ENCODE results near the gene PLXDC2. TPM values are rescaled to one million over a fixed set of nuclear protein-coding genes. Genes with fewer than 3 reads are reported as not detected.

PLXDC2 gene
- polyA plus RNA-seq, 1 of the 3 experiments (the other 2 are of a cell fraction), result 2.5 TPM

GRCh38 chr10:20156511-20156910 is 340.3 kb downstream of the PLXDC2 start:
- 50% methylated on average over 2 of the region's 2 CpGs for whole genome bisulfite sequencing (ENCODE audit: low lambda C conversion rate)
- Histone ChIP-seq H3K9ac (no peak overlapping the region), H3F3A (replicated peaks; ENCODE audit: insufficient read depth) (no peaks in the 10 kb centered on the region), H3K36me3 (replicated peaks in 1 of 2; ENCODE audit: control insufficient read depth in 1 of 2, insufficient read depth in 2 of 2, low read length in 1 of 2) (no peaks in the 10 kb centered on the region), H3K27ac (ENCODE audit: low read depth in 2 of 2, low read length in 1 of 2) (no peak overlapping the region), H4K20me1 (ENCODE audit: insufficient read depth) (no peaks in the 10 kb centered on the region), H2AFZ (ENCODE audit: low read depth) (no peak overlapping the region), H3K27me3 (ENCODE audit: insufficient read depth) (no peaks in the 10 kb centered on the region), H3K79me2 (ENCODE audit: insufficient read depth) (no peaks in the 10 kb centered on the region), H3K4me2 (no peak overlapping the region), H3K4me3 (ENCODE audit: low read depth in 2 of 2, low read length in 1 of 2) (no peak overlapping the region), H3K9me3 (no peaks in the 10 kb centered on the region), H3K4me1 (ENCODE audit: control insufficient read depth in 1 of 2, insufficient read depth in 2 of 2, low read depth in 1 of 2, low read length in 1 of 2) (no peaks in the 10 kb centered on the region; a peak in 2 of 4 replicates), H3K9me2 (no peaks in the 10 kb centered on the region)
- TF ChIP-seq CHD2 (IDR thresholded peaks at IDR 0.05; ENCODE audit: low read length, partially characterized antibody) (no peak), GATA2 (CRISPR knock-in tag; IDR thresholded peaks at IDR 0.05) (no peak), RCOR1 (IDR thresholded peaks at IDR 0.05; ENCODE audit: low read length) (no peak), SIN3A (IDR thresholded peaks at IDR 0.05; ENCODE audit: borderline replicate concordance, low read depth, low read length) (no peak), EZH2phosphoT487 (IDR thresholded peaks at IDR 0.05; ENCODE audit: borderline replicate concordance, low read depth) (no peak), GABPA (IDR thresholded peaks at IDR 0.05; ENCODE audit: low read depth) (no peak), JUND (IDR thresholded peaks at IDR 0.05) (no peak), CTCF (IDR thresholded peaks at IDR 0.05) (no peak)
- ChIA-PET CTCF (interaction anchor here (1.2 kb wide), 1 partner anchor 10 kb away, joined by 3 read pairs; no protein-coding TSS in a partner anchor), POLR2A (no interaction called here)
- DNase-seq, result no peak

- ChIA-PET POLR2A (no interaction called here), CTCF (interaction anchor here (1.2 kb wide), 1 partner anchor 11 kb away, joined by 3 read pairs; no protein-coding TSS in a partner anchor)
- 79% methylated on average over 1 of the region's 1 CpG for WGBS (ENCODE audit: low lambda C conversion rate)
- Histone ChIP-seq H3K79me2 (ENCODE audit: insufficient read depth) (no peaks in the 10 kb centered on the region), H3K4me1 (ENCODE audit: control insufficient read depth in 1 of 2, insufficient read depth in 2 of 2, low read depth in 1 of 2, low read length in 1 of 2) (no peaks in the 10 kb centered on the region; a peak in 2 of 4 replicates), H3K9ac (no peak overlapping the region), H3K27me3 (ENCODE audit: insufficient read depth) (no peaks in the 10 kb centered on the region), H3K4me2 (no peak overlapping the region), H3K4me3 (ENCODE audit: low read depth in 2 of 2, low read length in 1 of 2) (no peak overlapping the region), H3F3A (replicated peaks; ENCODE audit: insufficient read depth) (no peaks in the 10 kb centered on the region), H2AFZ (ENCODE audit: low read depth) (no peak overlapping the region), H3K27ac (ENCODE audit: low read depth in 2 of 2, low read length in 1 of 2) (no peak overlapping the region), H3K36me3 (replicated peaks in 1 of 2; ENCODE audit: control insufficient read depth in 1 of 2, insufficient read depth in 2 of 2, low read length in 1 of 2) (no peaks in the 10 kb centered on the region), H3K9me3 (no peaks in the 10 kb centered on the region), H3K9me2 (no peaks in the 10 kb centered on the region), H4K20me1 (ENCODE audit: insufficient read depth) (no peaks in the 10 kb centered on the region)
- TF ChIP-seq TAF1 (IDR thresholded peaks at IDR 0.05; ENCODE audit: borderline replicate concordance, low read depth, low read length), result no peak
- no peak for TF ChIP-seq ZBTB33 (IDR thresholded peaks at IDR 0.05; ENCODE audit: borderline replicate concordance, low read depth)
- TF ChIP-seq USF1 (IDR thresholded peaks at IDR 0.05; ENCODE audit: borderline replicate concordance, low read depth), result no peak
- TF ChIP-seq EP300 (IDR thresholded peaks at IDR 0.05; ENCODE audit: borderline replicate concordance in 1 of 2, low read depth in 1 of 2, low read length in 1 of 2), result no peak
- TF ChIP-seq FOXM1 (IDR thresholded peaks at IDR 0.05; ENCODE audit: low read depth), result no peak
- TF ChIP-seq TCF12 (IDR thresholded peaks at IDR 0.05), result no peak
- TF ChIP-seq MXI1 (IDR thresholded peaks at IDR 0.05; ENCODE audit: low read depth, low read length), result no peak
- no peak for TF ChIP-seq SMC3 (IDR thresholded peaks at IDR 0.05; ENCODE audit: low read depth, low read length)
- DNase-seq, result no peak
These were observed 341.1 kb downstream of the PLXDC2 start for GRCh38 chr10:20157314-20157713.

Measured in SK-N-SH (cell line).